ENCODE data around the gene XAB2.

Gene XAB2

GRCh38 chr19:7632340-7633203 is 3.2 kb upstream of the XAB2 start:
- DNase-seq: no peak

DNA sequence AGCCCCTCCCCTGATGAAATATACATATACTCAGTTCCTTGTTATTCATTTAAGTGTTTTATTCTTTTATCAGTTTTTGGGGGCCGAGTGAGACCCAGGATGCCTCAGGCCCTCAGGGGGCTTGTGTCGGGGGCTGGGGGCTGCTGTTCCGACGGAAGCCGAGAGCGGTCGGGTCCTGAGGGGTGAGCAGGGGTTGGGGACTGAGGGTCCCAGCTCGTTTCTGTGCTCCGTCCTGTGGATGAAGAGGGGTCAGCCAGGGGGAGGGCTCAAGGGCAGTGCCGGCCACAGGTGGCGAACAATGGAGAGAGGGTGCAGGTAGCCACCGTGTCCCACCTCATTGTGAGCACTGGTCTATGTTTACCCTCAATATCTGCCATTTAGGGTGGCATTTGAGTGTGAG is 2.2 kb upstream of the XAB2 start:
- DNase-seq: no peak

DNA sequence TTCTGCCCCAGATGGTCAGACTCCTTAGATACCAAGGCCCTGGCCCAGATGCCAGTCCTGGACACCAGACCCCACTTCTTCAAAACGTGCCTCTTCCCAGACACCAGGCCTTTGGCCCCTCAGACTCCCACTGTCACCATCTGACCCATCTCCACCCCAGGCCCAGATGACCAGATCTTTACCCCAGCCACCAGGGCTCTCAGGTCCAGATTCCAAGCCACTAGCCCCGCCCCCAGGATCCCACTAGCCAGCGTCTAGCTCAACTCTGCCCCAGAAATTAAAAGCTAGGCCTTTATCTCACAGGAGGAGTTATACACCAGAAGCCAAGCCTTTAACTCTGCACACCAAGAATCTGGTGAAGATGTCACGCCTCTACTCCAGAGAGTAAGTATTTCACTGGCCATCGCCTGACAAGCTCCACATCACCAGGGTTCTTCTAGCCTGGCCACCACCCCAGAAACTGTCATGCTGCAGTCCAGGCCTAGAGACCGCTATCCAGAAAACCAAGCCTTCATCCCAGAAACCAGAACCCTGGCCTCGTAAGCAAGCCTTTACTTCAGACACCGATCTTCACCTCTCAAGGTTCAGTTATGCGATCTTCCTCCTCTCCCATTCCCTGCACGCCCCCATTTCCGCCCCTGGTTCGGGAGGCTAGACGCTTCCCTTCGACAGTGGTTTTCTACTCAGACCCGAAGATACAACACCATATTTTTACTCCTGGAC is 595 bp downstream of the XAB2 start:
- DNase-seq: no peak

DNA sequence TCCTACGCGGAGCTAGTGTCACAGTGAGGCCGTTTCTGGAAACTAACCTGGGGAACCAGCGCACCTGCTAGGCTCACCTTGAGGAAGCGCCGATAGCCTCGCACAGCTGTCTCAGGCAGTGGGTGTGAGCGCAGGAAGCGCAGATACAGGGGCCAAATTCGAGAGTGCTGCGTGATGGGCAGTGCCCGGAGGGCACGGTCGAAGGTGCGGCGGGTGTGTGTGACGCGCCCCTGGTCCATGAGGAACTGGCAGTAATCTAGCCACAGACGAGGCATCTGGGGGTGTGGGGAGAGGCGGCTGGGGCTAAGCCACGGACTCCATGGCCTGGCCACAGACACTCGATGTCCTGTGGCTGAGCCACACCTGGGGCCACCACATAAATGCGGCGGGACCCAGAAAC is 2.2 kb downstream of the XAB2 start:
- no peak for DNase-seq

DNA sequence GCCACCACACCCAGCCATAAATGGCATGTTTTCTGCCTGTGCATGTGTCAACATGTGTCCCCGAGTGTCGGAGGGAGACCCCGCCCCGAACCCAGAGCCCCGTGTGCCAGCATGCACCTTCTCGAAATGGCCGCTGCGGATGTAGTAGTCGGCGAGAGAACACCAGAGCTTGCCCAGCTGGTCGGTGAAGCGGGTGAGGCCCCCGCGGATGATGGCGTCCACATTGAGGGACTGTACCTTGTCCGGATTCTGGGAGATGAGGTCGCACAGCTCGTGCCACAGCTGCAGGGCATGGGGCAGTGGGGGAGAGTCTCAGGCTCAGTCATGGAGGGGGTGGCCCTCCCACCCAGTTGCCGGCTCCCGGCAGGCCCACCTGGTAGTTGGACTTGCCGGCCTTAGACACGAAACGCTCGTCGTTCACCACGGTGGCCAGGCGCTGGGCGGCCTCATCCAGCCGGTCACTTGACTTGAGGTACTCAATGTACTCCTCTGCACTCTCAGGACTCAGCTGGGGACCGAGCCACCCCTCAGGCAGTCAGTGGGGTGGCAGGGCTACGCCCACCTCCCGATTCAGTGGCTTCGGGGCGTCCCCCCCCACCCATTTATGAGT is 3.5 kb downstream of the XAB2 start:
- DNase-seq: no peak

- DNase-seq: no peak
Observed at GRCh38 chr19:7624810-7625209, 4.5 kb downstream of the XAB2 start.

DNA sequence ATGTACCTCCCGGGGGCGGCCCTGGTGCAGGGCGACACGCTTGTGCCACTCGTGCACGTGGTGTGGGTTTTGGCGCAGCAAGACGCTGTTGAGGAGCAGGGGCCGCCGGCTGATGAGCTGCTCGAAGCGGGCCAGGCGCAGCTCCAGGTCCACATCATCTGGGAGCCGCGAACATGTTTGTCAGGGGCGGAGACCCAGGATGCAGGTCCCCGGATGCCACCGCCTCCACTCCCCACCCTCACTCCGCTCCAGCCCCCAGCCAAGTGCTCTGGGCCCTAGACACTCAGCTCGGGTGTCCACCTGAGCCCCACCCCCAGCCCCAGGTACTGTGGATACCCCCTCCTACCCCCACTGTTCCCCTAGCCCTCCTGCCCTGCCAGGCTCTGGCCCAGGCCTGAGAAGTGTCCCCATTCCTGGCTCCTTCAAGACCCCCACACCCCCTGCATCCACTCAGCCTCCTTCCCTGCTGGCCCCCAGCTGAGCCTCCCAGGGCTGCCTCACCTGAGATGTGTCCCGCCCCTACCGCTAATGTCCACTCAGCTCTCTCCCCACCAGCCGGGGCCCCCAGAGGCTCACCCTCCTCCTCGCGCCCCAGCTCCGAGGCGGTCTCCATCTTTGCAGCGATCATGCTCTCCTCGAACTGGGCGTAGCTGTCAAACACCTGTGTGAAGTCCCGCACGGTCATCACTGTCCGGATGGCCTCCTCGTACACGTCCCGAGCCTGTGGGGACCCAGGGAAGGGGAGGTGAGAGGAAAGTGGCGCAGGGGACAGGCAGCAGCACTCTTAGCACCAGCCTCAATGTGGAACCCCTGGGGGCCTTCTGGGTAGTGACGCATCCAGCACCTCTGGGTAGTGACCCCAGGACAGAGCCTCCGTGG is 5.4 kb downstream of the XAB2 start:
- DNase-seq: no peak

- no peak for DNase-seq
Observed at GRCh38 chr19:7622933-7623685, 6.2 kb downstream of the XAB2 start.

GRCh38 chr19:7620442-7621412 is 8.6 kb downstream of the XAB2 start:
- no peak for DNase-seq

GRCh38 chr19:7619671-7620441 is 9.5 kb downstream of the XAB2 start:
- DNase-seq: no peak

GRCh38 chr19:7618771-7619510 is 10.4 kb downstream of the XAB2 start:
- no peak for DNase-seq

DNA sequence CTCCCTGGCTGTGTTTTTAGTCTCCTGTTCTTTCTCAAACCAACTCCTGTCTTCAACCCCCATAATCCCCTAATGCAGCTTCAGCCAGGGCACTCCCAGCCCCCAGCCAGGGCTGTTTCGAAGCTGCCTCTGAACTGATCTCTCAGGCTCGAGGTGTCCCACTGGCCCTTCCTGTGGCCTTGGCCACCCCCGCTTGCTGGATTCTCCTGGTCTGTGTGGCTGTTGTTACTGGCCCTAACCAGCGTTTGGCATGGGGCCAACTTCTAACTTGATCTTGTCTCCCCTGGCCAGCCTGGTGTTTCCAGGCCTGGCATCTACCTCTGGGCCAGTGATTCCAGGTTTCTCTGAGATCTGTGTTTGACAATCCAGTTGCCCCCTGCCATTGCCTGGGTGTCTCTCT is 11.0 kb downstream of the XAB2 start:
- DNase-seq: no peak

DNA sequence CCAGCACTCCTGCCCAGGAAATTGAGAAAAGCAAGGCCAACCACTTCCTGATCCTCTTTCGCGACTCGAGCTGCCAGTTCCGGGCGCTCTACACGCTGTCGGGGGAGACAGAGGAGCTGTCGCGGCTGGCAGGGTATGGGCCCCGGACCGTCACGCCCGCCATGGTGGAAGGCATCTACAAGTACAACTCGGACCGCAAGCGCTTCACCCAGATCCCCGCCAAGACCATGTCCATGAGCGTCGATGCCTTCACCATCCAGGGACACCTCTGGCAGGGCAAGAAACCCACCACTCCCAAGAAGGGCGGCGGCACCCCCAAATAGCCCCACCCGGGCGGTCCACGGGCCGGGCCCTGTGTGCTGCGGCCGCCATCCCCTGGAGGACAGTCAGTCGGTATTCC is 11.6 kb downstream of the XAB2 start:
- no peak for DNase-seq

DNA sequence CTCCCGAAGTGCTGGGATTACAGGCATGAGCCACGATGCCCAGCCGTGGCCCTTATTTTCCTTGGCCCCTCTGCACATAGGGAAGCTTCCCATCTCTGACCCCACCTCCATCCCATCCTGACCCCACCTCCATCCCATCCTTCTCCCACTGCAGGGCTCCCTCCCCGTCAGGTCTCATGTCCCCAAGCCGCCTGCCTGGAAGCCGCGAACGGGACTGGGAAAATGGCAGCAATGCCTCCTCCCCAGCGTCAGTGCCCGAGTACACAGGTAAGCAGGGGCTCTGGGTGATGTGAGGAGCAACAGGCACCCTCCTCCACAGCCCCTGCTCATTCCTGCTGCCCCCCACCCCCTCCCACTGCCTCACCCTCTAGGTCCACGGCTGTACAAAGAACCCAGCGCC is 12.2 kb downstream of the XAB2 start:
- DNase-seq: no peak

GRCh38 chr19:7614859-7615741 is 14.2 kb downstream of the XAB2 start:
- no peak for DNase-seq

DNA sequence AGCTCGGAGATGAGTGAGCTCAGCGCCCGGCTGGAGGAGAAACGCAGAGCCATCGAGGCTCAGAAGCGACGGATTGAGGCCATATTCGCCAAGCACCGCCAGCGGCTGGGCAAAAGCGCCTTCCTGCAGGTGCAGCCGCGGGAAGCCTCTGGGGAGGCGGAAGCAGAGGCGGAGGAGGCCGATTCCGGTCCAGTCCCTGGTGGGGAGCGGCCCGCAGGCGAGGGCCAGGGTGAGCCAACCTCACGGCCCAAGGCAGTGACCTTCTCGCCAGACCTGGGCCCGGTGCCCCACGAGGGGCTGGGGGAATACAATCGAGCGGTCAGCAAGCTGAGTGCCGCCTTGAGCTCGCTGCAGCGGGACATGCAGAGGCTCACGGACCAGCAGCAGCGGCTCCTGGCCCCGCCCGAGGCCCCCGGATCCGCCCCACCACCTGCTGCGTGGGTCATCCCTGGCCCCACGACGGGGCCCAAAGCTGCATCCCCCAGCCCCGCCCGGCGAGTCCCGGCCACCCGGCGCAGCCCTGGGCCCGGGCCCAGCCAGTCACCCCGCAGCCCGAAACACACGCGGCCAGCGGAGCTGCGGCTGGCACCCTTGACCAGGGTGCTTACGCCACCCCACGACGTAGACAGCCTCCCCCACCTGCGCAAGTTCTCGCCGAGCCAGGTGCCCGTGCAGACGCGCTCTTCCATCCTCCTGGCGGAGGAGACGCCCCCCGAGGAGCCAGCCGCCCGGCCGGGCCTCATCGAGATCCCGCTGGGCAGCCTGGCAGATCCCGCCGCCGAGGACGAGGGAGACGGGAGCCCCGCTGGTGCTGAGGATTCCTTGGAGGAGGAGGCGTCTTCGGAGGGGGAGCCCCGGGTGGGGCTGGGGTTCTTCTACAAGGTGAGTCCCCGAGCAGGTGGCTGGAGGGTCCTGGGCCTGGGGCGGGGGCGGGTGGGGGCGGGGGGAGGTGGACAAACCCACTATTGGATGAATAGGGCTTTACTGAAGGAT is 16.8 kb downstream of the XAB2 start:
- DNase-seq: no peak

Data from T-helper 9 cell (primary cell).